ENCODE results near the gene GARIN6. TPM values are rescaled to one million over a fixed set of nuclear protein-coding genes. Genes with fewer than 3 reads are reported as not detected.
"Not testable (repeated sequence)": the region's sequence is repeated elsewhere in the genome, so short reads cannot be mapped to it uniquely, and the experiment has no call there.

The GARIN6 gene
- total RNA-seq, 4 donors from 2014 or later: not detected

GRCh38 chr12:99611599-99611998 lies 36.0 kb upstream of the GARIN6 start:
- H3K4me1 ChIP-seq: no peaks in the 10 kb centered on the region
- no peaks in the 10 kb centered on the region for H3K9me3 ChIP-seq
- no peak for TF ChIP-seq POLR2A (IDR thresholded peaks at IDR 0.05)
- TF ChIP-seq, protein P1, sequence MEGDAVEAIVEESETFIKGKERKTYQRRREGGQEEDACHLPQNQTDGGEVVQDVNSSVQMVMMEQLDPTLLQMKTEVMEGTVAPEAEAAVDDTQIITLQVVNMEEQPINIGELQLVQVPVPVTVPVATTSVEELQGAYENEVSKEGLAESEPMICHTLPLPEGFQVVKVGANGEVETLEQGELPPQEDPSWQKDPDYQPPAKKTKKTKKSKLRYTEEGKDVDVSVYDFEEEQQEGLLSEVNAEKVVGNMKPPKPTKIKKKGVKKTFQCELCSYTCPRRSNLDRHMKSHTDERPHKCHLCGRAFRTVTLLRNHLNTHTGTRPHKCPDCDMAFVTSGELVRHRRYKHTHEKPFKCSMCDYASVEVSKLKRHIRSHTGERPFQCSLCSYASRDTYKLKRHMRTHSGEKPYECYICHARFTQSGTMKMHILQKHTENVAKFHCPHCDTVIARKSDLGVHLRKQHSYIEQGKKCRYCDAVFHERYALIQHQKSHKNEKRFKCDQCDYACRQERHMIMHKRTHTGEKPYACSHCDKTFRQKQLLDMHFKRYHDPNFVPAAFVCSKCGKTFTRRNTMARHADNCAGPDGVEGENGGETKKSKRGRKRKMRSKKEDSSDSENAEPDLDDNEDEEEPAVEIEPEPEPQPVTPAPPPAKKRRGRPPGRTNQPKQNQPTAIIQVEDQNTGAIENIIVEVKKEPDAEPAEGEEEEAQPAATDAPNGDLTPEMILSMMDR (IDR thresholded peaks at IDR 0.05 in 4 of 5, conservative IDR thresholded peaks at IDR 0.05 in 1 of 5): no peak
- in situ Hi-C loops (cut with MboI; ENCODE audit: low sequenced_read_pairs in 4 of 4): no loop called here
- DNase-seq (no peak), ATAC-seq (no peak)
- no peaks in the 10 kb centered on the region for H3K27me3 ChIP-seq
- H3K36me3 ChIP-seq: no peaks in the 10 kb centered on the region
- no peak overlapping the region for H3K4me3 ChIP-seq
- no peak overlapping the region for H3K27ac ChIP-seq
- intact Hi-C loops (cut with DNase I; ENCODE audit: low total_unique reads): no loop called here

DNA sequence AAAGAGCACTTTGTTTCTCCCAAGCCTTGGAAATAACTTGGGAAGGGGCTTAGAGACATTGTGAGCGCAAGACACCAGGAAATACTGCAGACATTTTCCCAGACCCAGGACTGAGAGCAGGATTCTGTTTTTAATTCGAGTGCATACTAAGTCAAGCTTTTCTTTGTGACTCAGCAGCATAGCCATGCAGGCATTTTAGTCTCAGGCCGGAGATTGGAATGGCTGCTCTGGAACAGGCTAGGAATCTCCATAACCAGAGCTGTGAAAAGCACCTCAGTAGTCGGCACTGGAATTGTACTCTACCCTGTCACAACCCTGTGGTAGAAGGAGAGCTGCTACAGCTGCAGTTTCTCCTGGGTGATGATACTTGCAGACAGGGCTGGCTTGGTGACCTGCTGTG lies 28.9 kb upstream of the GARIN6 start:
- in situ Hi-C loops (cut with MboI; ENCODE audit: low sequenced_read_pairs in 4 of 4): no loop called here
- no peak for ATAC-seq
- intact Hi-C loops (cut with DNase I; ENCODE audit: low total_unique reads): no loop called here

GRCh38 chr12:99619389-99620158 lies 28.0 kb upstream of the GARIN6 start:
- Histone ChIP-seq H3K4me1 (no peaks in the 10 kb centered on the region), H3K27me3 (no peaks in the 10 kb centered on the region), H3K4me3 (no peak overlapping the region), H3K27ac (no peak overlapping the region), H3K9me3 (no peaks in the 10 kb centered on the region), H3K36me3 (no peaks in the 10 kb centered on the region)
- intact Hi-C loops (cut with DNase I; ENCODE audit: low total_unique reads): no loop called here
- ATAC-seq (no peak), DNase-seq (no peak)
- no peak for TF ChIP-seq POLR2A (IDR thresholded peaks at IDR 0.05)
- in situ Hi-C loops (cut with MboI; ENCODE audit: low sequenced_read_pairs in 4 of 4): no loop called here

More for the DNA sequence above, 28.9 kb upstream of the GARIN6 start:
- H3K36me3 ChIP-seq: no peaks in the 10 kb centered on the region
- H3K27me3 ChIP-seq: no peaks in the 10 kb centered on the region
- no peaks in the 10 kb centered on the region for H3K4me1 ChIP-seq
- no peak overlapping the region for H3K4me3 ChIP-seq
- no peak for TF ChIP-seq POLR2A (IDR thresholded peaks at IDR 0.05)
- TF ChIP-seq, protein P1 (IDR thresholded peaks at IDR 0.05 in 4 of 5, conservative IDR thresholded peaks at IDR 0.05 in 1 of 5): no peak
- DNase-seq: no peak
- no peaks in the 10 kb centered on the region for H3K9me3 ChIP-seq
- no peak overlapping the region for H3K27ac ChIP-seq

- H3K36me3 ChIP-seq: no peaks in the 10 kb centered on the region
- H3K4me3 ChIP-seq: no peak overlapping the region
- no peak overlapping the region for H3K27ac ChIP-seq
- intact Hi-C loops (cut with DNase I; ENCODE audit: low total_unique reads) (no loop called here), in situ Hi-C loops (cut with MboI; ENCODE audit: low sequenced_read_pairs in 4 of 4) (no loop called here)
- no peaks in the 10 kb centered on the region for H3K27me3 ChIP-seq
- TF ChIP-seq, protein P1 (IDR thresholded peaks at IDR 0.05 in 4 of 5, conservative IDR thresholded peaks at IDR 0.05 in 1 of 5): no peak
- ATAC-seq (no peak), DNase-seq (no peak)
- H3K4me1 ChIP-seq: no peaks in the 10 kb centered on the region
- H3K9me3 ChIP-seq: no peaks in the 10 kb centered on the region
These were observed 27.4 kb upstream of the GARIN6 start for GRCh38 chr12:99620159-99620479.

GRCh38 chr12:99624591-99624990 lies 23.0 kb upstream of the GARIN6 start:
- H3K4me1 ChIP-seq; H3K36me3 ChIP-seq; intact Hi-C loops (cut with DNase I; ENCODE audit: low total_unique reads); H3K27me3 ChIP-seq; ATAC-seq; H3K9me3 ChIP-seq; H3K27ac ChIP-seq; H3K4me3 ChIP-seq; in situ Hi-C loops (cut with MboI; ENCODE audit: low sequenced_read_pairs in 4 of 4); DNase-seq: not testable (repeated sequence)

DNA sequence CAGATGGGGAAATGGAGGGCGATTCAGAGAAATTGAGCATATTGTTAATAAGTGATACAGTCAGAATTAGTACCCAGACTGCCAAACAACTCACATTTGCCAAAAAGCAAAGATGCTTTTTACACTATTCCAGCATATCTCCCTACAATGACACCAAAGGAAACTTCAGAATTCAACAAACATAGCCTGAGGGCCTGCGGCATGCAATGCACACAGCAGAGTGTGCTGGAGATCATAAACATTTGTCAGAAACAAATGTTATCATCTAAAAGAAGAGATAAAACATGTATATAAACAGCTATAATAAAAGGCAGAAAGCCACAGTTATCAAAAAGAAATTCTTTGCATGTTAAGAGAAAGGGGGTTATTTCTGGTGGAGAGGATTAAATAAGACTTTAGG lies 20.1 kb upstream of the GARIN6 start:
- intact Hi-C loops (cut with DNase I; ENCODE audit: low total_unique reads) (no loop called here), in situ Hi-C loops (cut with MboI; ENCODE audit: low sequenced_read_pairs in 4 of 4) (no loop called here)
- ATAC-seq (no peak), DNase-seq (no peak)
- Histone ChIP-seq H3K27ac (no peak overlapping the region), H3K9me3 (no peaks in the 10 kb centered on the region), H3K4me3 (no peak overlapping the region), H3K4me1 (no peaks in the 10 kb centered on the region), H3K36me3 (no peaks in the 10 kb centered on the region), H3K27me3 (no peaks in the 10 kb centered on the region)
- TF ChIP-seq POLR2A (IDR thresholded peaks at IDR 0.05): no peak
- TF ChIP-seq, protein P1 (IDR thresholded peaks at IDR 0.05 in 4 of 5, conservative IDR thresholded peaks at IDR 0.05 in 1 of 5): no peak

All from gastrocnemius medialis (tissue), 4 donors.